ENCODE data around the gene AOPEP.
A peak's percentile ranks its signal among the peaks of the same experiment; 100 is the strongest.

AOPEP gene

DNA sequence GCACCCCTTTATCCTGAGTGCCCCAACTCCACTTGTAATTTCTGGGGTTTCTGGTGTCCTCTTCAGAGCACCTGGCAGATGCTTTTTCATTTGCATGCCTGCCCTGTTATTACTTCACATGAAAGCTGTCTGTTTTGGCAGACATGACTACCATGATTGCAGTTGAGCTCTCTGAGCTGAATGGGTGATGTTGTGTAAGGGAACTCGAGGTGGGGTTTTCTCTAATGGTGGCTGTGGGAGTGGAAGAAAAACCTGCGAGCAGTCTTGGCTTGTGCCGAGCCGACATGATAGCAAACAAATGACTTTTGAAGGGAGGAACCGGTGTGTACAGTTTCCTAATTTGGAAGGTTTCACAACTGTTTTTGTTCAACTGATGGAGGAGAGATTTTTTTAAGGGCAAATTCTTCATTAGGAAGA, 196.2 kb downstream of the AOPEP start:
- Histone ChIP-seq H3K4me3 (ENCODE audit: low read depth in 1 of 2, low read length in 2 of 2) (no peak overlapping the region), H3K27ac (ENCODE audit: low read length) (peak overlapping the region; percentile 86), H3K36me3 (ENCODE audit: control insufficient read depth in 1 of 2, insufficient read depth in 2 of 2, low read length in 2 of 2) (peaks cover 0 to 5% of the 10 kb centered on the region in 2 donors), H3K4me1 (ENCODE audit: control insufficient read depth in 1 of 2, insufficient read depth in 2 of 2, low read length in 2 of 2) (peaks cover 7 to 9% of the 10 kb centered on the region in 2 donors), H3K9me3 (ENCODE audit: control insufficient read depth in 1 of 2, low read length in 2 of 2) (no peaks in the 10 kb centered on the region), H3K27me3 (ENCODE audit: low read depth, low read length) (no peaks in the 10 kb centered on the region)

DNA sequence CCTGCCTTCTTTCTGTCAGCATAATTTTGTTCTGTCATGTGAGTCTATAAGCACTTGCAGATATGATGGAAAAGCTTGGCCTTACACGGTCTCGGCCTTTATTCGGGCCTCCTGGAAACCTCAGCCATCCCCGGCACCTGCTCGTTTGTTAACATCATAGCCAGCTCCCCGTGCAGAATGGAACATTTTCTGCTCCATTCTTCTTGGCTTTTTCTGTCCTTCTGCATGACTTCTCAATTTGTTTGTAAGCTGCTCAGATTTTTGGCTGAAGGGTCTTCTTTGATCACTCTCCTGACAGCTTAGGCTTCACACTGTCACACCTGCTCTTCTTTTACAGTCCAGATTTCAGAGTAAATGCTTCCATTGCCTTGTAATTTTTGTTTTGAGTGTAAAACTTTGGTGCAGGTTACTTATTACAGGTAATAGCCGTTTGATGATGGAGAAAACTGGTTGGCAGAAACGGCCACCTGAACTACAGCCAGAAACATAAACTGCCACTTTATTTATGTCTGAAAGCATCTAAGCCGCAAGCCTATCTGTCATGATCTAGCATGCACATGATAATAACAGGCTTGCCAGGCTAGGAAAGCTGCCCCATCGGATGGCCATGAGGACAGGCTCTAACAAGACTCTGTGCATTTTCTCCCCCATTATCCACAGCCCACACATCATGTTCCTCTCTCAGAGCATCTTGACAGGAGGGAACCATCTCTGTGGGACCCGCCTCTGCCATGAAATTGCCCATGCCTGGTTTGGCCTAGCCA, 197.0 kb downstream of the AOPEP start:
- Histone ChIP-seq H3K36me3 (ENCODE audit: control insufficient read depth in 1 of 2, insufficient read depth in 2 of 2, low read length in 2 of 2) (peaks cover 0 to 5% of the 10 kb centered on the region in 2 donors), H3K27ac (ENCODE audit: low read length) (peak overlapping the region; percentile 86), H3K9me3 (ENCODE audit: control insufficient read depth in 1 of 2, low read length in 2 of 2) (no peaks in the 10 kb centered on the region), H3K4me3 (ENCODE audit: low read depth in 1 of 2, low read length in 2 of 2) (no peak overlapping the region), H3K27me3 (ENCODE audit: low read depth, low read length) (no peaks in the 10 kb centered on the region), H3K4me1 (ENCODE audit: control insufficient read depth in 1 of 2, insufficient read depth in 2 of 2, low read length in 2 of 2) (peaks cover 7 to 9% of the 10 kb centered on the region in 2 donors)

DNA sequence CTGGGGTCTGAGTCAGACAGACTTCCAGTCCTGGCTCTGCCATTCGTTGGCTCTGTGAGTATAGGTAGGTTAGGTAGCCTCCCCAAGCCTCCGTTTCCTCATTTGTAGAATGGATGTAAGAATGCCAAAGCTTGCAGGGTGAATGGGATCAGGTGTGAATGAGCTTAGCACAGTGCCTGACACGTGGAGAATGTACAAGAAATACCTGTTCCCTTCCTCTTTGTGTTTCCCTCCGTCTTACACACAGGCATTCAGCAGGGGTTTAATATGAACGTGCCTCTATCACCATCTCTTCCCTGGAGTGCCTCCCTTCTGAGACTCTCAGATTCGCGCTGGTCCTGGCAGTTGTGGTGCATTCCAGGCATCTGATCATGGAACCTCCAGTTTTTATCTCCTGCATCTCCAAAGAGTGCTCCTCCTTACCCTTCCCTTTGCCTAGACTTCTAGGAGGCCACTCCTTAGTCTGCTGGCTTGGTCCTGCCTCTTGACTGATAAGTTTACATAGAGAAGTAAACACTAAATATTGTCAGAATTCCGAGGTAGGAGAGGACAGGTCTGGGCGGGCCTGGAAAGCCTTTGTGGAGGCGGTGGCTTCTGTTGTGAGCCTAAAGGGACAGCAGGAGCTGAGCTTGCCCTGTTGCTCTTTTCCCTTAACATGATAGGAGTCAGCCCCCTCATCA, 199.4 kb downstream of the AOPEP start:
- Histone ChIP-seq H3K27me3 (ENCODE audit: low read depth, low read length) (no peaks in the 10 kb centered on the region), H3K27ac (ENCODE audit: low read length) (no peak overlapping the region), H3K4me1 (ENCODE audit: control insufficient read depth in 1 of 2, insufficient read depth in 2 of 2, low read length in 2 of 2) (peaks cover 7 to 9% of the 10 kb centered on the region in 2 donors), H3K9me3 (ENCODE audit: control insufficient read depth in 1 of 2, low read length in 2 of 2) (no peaks in the 10 kb centered on the region), H3K36me3 (ENCODE audit: control insufficient read depth in 1 of 2, insufficient read depth in 2 of 2, low read length in 2 of 2) (peaks cover 0 to 9% of the 10 kb centered on the region in 2 donors), H3K4me3 (ENCODE audit: low read depth in 1 of 2, low read length in 2 of 2) (no peak overlapping the region)

DNA sequence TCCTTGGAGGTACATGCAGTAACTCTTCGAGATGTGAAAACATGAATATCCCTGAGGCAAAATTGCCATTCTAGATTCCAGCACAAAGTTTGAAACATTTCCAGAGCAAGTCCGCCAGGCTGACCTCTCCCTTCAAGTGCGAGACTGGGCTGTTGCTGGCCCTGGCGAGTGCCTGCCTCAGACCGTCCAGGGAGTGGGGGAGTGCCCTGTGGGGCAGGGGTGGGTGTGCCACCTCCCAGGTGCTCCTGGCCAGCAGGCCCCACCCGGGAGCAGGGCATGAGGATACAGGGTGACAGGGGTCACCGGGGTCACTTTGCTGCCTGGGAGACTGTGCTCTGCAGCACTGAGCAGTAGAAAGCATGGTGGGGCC, 199.9 kb downstream of the AOPEP start:
- H3K4me1 ChIP-seq (ENCODE audit: control insufficient read depth in 1 of 2, insufficient read depth in 2 of 2, low read length in 2 of 2), result peaks cover 7 to 9% of the 10 kb centered on the region in 2 donors
- no peak overlapping the region for H3K4me3 ChIP-seq (ENCODE audit: low read depth in 1 of 2, low read length in 2 of 2)
- H3K27ac ChIP-seq (ENCODE audit: low read length), result no peak overlapping the region
- H3K9me3 ChIP-seq (ENCODE audit: control insufficient read depth in 1 of 2, low read length in 2 of 2), result no peaks in the 10 kb centered on the region
- H3K36me3 ChIP-seq (ENCODE audit: control insufficient read depth in 1 of 2, insufficient read depth in 2 of 2, low read length in 2 of 2), result peaks cover 0 to 7% of the 10 kb centered on the region in 2 donors
- no peaks in the 10 kb centered on the region for H3K27me3 ChIP-seq (ENCODE audit: low read depth, low read length)

DNA sequence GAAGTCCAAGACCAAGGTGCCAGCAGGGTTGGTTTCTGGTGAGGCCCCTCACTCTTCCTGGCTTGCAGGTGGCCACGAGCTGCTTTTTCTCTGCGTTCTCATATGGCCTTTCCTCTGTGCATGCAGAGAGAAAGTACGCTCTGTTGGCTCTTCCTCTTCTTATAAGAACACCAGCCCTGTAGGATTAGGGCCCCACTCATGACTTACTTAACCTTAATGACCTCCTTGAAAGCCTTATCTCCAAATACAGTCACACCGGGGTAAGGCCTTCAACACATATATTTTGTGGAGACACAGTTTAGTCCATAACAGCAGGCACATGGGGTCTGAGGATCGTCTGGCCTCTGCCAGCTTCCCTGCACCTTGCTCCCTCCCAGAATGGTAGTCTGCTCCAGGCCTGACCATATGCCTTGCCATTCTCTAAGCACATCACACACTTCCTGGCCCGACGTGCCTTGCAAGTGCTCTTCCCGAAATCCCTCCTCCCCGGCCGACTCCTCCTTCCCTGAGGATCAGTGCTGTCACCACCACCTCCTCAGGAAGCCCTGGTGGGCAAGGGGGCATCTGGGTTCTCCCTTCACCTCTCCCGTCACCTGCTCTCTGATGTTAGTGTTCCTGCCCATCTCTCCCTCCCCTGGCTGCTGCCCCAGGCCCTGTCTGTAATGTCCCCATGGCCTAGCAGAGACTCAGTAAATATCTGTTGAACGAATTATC, 200.7 kb downstream of the AOPEP start:
- Histone ChIP-seq H3K9me3 (ENCODE audit: control insufficient read depth in 1 of 2, low read length in 2 of 2) (no peaks in the 10 kb centered on the region), H3K27ac (ENCODE audit: low read length) (no peak overlapping the region), H3K4me3 (ENCODE audit: low read depth in 1 of 2, low read length in 2 of 2) (no peak overlapping the region), H3K4me1 (ENCODE audit: control insufficient read depth in 1 of 2, insufficient read depth in 2 of 2, low read length in 2 of 2) (peaks cover 5 to 9% of the 10 kb centered on the region in 2 donors), H3K36me3 (ENCODE audit: control insufficient read depth in 1 of 2, insufficient read depth in 2 of 2, low read length in 2 of 2) (peaks cover 0 to 5% of the 10 kb centered on the region in 2 donors), H3K27me3 (ENCODE audit: low read depth, low read length) (no peaks in the 10 kb centered on the region)

GRCh38 chr9:94927762-94928670, 201.5 kb downstream of the AOPEP start:
- Histone ChIP-seq H3K9me3 (ENCODE audit: control insufficient read depth in 1 of 2, low read length in 2 of 2) (no peaks in the 10 kb centered on the region), H3K4me1 (ENCODE audit: control insufficient read depth in 1 of 2, insufficient read depth in 2 of 2, low read length in 2 of 2) (peaks cover 0 to 2% of the 10 kb centered on the region in 2 donors), H3K27ac (ENCODE audit: low read length) (no peak overlapping the region)

DNA sequence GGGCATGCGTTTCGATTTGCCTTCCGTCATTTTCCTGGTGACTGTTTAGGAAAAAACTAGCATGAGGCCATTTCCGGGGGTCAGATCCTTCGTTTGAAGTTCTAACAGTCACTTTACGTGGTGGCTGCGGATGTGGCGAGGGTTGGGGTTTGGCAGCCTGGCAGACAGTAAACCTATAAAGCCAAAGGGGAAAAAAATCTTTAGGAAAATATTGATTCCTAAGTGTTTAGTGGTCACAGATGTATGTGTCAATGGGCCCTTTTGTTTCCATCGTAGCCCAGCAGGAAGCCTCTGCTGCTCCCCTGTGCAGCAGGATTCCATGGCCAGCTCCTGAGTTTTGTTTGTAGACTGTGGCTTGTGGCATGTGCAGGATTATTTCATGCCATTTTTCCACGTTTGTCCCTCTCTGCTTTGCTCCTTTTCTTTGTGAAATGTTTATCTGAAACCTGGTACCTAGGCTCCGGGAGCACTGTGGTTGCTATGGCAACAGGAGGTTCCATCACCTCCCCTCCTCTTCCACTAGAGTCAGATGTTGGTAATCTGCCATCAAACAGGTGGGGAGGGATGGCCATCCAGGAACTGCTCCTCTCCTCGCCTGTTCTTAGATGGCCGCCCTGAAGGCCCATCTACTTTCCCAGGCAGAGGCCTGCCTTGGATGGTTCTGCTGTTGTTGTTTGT, 202.3 kb downstream of the AOPEP start:
- Histone ChIP-seq H3K4me1 (ENCODE audit: control insufficient read depth in 1 of 2, insufficient read depth in 2 of 2, low read length in 2 of 2) (no peaks in the 10 kb centered on the region), H3K27ac (ENCODE audit: low read length) (peak overlapping the region; percentile 29), H3K9me3 (ENCODE audit: control insufficient read depth in 1 of 2, low read length in 2 of 2) (no peaks in the 10 kb centered on the region), H3K4me3 (ENCODE audit: low read depth in 1 of 2, low read length in 2 of 2) (no peak overlapping the region), H3K27me3 (ENCODE audit: low read depth, low read length) (no peaks in the 10 kb centered on the region), H3K36me3 (ENCODE audit: control insufficient read depth in 1 of 2, insufficient read depth in 2 of 2, low read length in 2 of 2) (peaks cover 0 to 5% of the 10 kb centered on the region in 2 donors)

More at GRCh38 chr9:94927762-94928670, 201.5 kb downstream of the AOPEP start:
- Histone ChIP-seq H3K4me3 (ENCODE audit: low read depth in 1 of 2, low read length in 2 of 2) (no peak overlapping the region), H3K36me3 (ENCODE audit: control insufficient read depth in 1 of 2, insufficient read depth in 2 of 2, low read length in 2 of 2) (peaks cover 0 to 5% of the 10 kb centered on the region in 2 donors), H3K27me3 (ENCODE audit: low read depth, low read length) (no peaks in the 10 kb centered on the region)

- peaks cover 0 to 5% of the 10 kb centered on the region in 2 donors for H3K36me3 ChIP-seq (ENCODE audit: control insufficient read depth in 1 of 2, insufficient read depth in 2 of 2, low read length in 2 of 2)
- no peaks in the 10 kb centered on the region for H3K27me3 ChIP-seq (ENCODE audit: low read depth, low read length)
- H3K4me1 ChIP-seq (ENCODE audit: control insufficient read depth in 1 of 2, insufficient read depth in 2 of 2, low read length in 2 of 2), result no peaks in the 10 kb centered on the region
- no peaks in the 10 kb centered on the region for H3K9me3 ChIP-seq (ENCODE audit: control insufficient read depth in 1 of 2, low read length in 2 of 2)
- no peak overlapping the region for H3K4me3 ChIP-seq (ENCODE audit: low read depth in 1 of 2, low read length in 2 of 2)
- H3K27ac ChIP-seq (ENCODE audit: low read length), result no peak overlapping the region
Measured at GRCh38 chr9:94929369-94929756, 202.9 kb downstream of the AOPEP start.

DNA sequence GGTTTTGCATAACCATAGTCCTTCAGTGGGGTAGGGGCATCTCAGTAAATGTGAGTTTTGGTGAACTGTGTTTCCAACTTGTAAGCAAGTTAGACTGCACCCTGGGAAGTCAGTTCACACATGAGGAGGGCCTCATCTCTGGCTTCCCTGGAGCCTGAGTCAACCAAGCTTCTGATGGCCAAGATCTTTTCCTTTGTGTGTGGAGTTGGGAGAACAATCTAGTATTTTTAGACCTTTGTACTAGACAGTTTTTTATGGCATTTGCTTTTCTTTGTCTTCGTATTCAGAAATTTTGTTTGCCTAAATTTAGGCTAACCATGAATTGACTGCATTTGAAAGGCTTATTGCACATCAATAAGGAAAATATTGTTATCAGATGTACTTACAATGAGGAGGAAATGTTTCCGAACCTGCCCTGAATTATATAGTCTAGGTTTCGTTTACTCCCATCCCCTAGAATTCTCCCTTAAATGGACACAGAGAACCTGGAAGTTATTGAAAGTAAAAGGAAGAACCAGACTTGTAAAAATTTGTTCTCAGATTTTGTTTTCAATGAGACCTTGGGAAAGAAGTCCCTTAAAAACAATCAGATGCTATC, 204.6 kb downstream of the AOPEP start:
- H3K4me3 ChIP-seq (ENCODE audit: low read depth in 1 of 2, low read length in 2 of 2), result no peak overlapping the region
- peaks cover 0 to 5% of the 10 kb centered on the region in 2 donors for H3K36me3 ChIP-seq (ENCODE audit: control insufficient read depth in 1 of 2, insufficient read depth in 2 of 2, low read length in 2 of 2)
- no peak overlapping the region for H3K27ac ChIP-seq (ENCODE audit: low read length)
- no peaks in the 10 kb centered on the region for H3K27me3 ChIP-seq (ENCODE audit: low read depth, low read length)
- no peaks in the 10 kb centered on the region for H3K4me1 ChIP-seq (ENCODE audit: control insufficient read depth in 1 of 2, insufficient read depth in 2 of 2, low read length in 2 of 2)
- H3K9me3 ChIP-seq (ENCODE audit: control insufficient read depth in 1 of 2, low read length in 2 of 2), result no peaks in the 10 kb centered on the region

GRCh38 chr9:94931740-94932139, 205.2 kb downstream of the AOPEP start:
- H3K36me3 ChIP-seq (ENCODE audit: control insufficient read depth in 1 of 2, insufficient read depth in 2 of 2, low read length in 2 of 2), result peaks cover 0 to 5% of the 10 kb centered on the region in 2 donors
- H3K4me1 ChIP-seq (ENCODE audit: control insufficient read depth in 1 of 2, insufficient read depth in 2 of 2, low read length in 2 of 2), result no peaks in the 10 kb centered on the region
- no peaks in the 10 kb centered on the region for H3K27me3 ChIP-seq (ENCODE audit: low read depth, low read length)
- H3K27ac ChIP-seq (ENCODE audit: low read length), result no peak overlapping the region
- no peaks in the 10 kb centered on the region for H3K9me3 ChIP-seq (ENCODE audit: control insufficient read depth in 1 of 2, low read length in 2 of 2)
- H3K4me3 ChIP-seq (ENCODE audit: low read depth in 1 of 2, low read length in 2 of 2), result no peak overlapping the region
